Measurements from ENCODE around the gene APLP2.

- TF ChIP-seq CTCF (IDR thresholded peaks at IDR 0.05) (no peak), ZFX (IDR thresholded peaks at IDR 0.05; ENCODE audit: borderline replicate concordance) (no peak)
Observed at GRCh38 chr11:130127509-130127908, 57.8 kb downstream of the APLP2 start.
